ENCODE measurements around the gene LRCH4. TPM values are rescaled to one million over a fixed set of nuclear protein-coding genes. Genes with fewer than 3 reads are reported as not detected.

LRCH4 gene
- total RNA-seq, 1 donor from 2014 or later = 3.9 TPM

DNA sequence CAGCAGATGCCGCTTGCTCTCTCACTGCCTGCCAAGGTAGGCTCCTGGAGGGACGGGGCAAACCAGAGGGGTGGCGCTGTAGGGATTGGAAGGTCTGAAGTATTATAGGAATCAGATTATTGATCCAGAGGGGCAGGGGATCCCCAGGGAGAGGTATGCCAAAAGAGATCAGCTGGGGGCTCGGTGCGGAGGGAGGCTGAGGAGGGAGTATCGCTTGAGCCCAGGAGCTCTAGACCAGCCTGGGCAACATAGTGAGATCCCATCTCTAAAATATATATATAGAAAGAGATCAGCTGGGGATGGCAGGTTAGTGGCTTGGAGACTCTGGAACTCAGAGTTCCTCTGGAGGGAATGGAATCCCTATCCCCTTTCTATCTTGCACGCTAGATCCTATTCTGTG is 9.3 kb upstream of the LRCH4 start:
- Histone ChIP-seq H3K4me3 (ENCODE audit: low read depth, low read length) (no peak overlapping the region), H3K36me3 (ENCODE audit: control insufficient read depth, insufficient read depth, low read length) (no peaks in the 10 kb centered on the region), H3K27me3 (ENCODE audit: control insufficient read depth, insufficient read depth, low read length) (peaks cover under 1% of the 10 kb centered on the region)
- TF ChIP-seq CTCF (IDR thresholded peaks at IDR 0.05; ENCODE audit: insufficient read depth, low read length, severe bottlenecking) = no peak
- DNase-seq (ENCODE audit: low read depth) (no peak), FAIRE-seq (no peak)

DNA sequence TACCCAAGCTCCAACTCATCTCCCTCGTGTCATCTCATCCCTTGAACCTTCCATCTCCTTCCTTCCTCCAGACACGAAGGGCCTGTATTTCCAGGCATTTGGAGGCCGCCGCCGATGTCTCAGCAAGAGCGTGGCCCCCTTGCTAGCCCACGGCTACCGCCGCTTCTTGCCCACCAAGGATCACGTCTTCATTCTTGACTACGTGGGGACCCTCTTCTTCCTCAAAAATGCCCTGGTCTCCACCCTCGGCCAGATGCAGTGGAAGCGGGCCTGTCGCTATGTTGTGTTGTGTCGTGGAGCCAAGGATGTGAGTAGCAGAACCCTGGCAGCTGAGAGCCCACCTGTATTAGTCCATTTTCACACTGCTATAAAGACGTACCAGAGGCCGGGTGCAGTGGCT is 5.7 kb upstream of the LRCH4 start:
- Histone ChIP-seq H3K27me3 (ENCODE audit: control insufficient read depth, insufficient read depth, low read length) (peaks cover 2% of the 10 kb centered on the region), H3K4me3 (ENCODE audit: low read depth, low read length) (no peak overlapping the region), H3K36me3 (ENCODE audit: control insufficient read depth, insufficient read depth, low read length) (no peaks in the 10 kb centered on the region)
- FAIRE-seq (no peak), DNase-seq (ENCODE audit: low read depth) (no peak)
- no peak for TF ChIP-seq CTCF (IDR thresholded peaks at IDR 0.05; ENCODE audit: insufficient read depth, low read length, severe bottlenecking)

DNA sequence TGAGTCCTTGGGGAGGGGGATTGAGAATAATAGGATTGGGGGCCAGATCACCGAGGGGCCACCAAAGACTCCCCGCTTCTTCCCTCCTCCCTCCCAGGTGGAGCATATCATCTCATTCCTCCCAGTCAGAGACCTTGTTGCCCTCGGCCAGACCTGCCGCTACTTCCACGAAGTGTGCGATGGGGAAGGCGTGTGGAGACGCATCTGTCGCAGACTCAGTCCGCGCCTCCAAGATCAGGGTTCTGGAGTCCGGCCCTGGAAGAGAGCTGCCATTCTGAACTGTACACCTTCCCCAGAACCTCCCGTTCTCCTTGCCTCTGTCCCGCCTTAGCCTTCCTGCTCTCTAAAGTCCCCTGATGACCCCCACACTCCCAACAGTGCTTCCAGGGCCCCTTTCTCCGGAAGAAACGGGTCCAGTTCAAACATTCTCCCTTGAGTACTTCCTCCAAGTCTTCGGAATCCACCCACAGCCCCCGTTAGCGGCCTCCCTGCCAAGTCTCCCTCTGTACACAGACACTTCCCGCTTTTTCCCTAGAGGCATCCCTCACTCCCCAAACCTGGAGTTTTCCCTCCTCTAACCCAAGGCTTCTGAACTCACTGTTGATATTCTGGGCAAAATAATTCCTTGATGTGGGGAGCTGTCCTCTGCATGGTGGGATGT is 4.3 kb upstream of the LRCH4 start:
- TF ChIP-seq CTCF (IDR thresholded peaks at IDR 0.05; ENCODE audit: insufficient read depth, low read length, severe bottlenecking) = no peak
- FAIRE-seq (no peak), DNase-seq (ENCODE audit: low read depth) (no peak)

DNA sequence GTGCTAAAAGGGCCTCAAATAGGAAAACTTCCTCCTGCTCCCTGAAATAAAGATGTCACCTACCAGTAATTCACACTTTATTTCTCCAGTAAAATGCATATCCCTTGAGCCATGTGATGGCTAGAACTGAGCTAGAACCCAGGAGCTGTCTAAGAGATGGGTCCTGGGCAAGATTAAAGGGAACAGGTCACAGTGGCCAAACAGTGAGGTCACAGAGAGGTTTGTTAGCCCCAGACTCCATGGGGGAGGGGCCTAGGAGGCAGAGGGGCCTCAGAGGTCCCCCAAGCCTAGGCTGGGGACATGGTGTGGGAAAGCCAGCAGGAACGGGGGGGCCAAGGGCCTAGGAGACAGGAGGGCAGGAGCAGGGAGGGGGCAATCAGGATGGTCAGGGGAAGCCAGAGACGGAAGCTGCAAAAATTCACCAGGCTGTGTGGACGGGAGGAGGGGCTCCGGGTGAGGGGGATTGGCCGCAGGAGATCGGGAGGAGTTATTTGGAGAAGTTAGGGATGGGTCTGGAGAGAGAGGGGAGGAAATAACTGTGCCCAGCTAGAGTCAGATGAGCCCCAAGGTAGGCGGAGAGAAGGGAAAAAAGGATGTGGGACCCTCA is 3.5 kb upstream of the LRCH4 start:
- FAIRE-seq = no peak

More for the DNA sequence above, 4.3 kb upstream of the LRCH4 start:
- H3K4me3 ChIP-seq (ENCODE audit: low read depth, low read length) = no peak overlapping the region
- no peaks in the 10 kb centered on the region for H3K36me3 ChIP-seq (ENCODE audit: control insufficient read depth, insufficient read depth, low read length)
- peaks cover 2% of the 10 kb centered on the region for H3K27me3 ChIP-seq (ENCODE audit: control insufficient read depth, insufficient read depth, low read length)

DNA sequence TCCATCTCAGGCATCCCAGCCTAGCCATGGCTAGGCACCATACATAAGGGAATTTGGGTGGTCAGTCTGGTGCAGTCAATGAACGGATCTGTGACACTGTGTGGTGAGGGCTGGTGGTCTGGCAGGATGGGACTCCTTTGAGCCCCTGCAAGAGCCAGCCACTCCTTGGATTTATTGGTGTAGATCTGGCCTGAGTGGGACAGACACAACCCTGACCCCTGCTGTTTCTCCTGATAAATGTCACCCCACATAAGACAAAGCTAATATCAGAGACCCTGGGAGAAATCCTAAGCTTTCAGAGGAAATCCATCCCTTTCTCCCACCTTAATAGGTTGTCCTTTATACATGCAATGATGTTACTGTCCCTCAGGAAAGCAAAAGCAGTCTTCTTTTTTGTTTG is 2.5 kb upstream of the LRCH4 start:
- peak; percentile 46 for TF ChIP-seq CTCF (IDR thresholded peaks at IDR 0.05; ENCODE audit: insufficient read depth, low read length, severe bottlenecking)
- H3K36me3 ChIP-seq (ENCODE audit: control insufficient read depth, insufficient read depth, low read length) = no peaks in the 10 kb centered on the region
- FAIRE-seq (no peak), DNase-seq (ENCODE audit: low read depth) (peak; percentile 34)
- H3K4me3 ChIP-seq (ENCODE audit: low read depth, low read length) = no peak overlapping the region
- H3K27me3 ChIP-seq (ENCODE audit: control insufficient read depth, insufficient read depth, low read length) = peaks cover 2% of the 10 kb centered on the region

More for the DNA sequence above, 3.5 kb upstream of the LRCH4 start:
- no peak for DNase-seq (ENCODE audit: low read depth)
- Histone ChIP-seq H3K4me3 (ENCODE audit: low read depth, low read length) (no peak overlapping the region), H3K36me3 (ENCODE audit: control insufficient read depth, insufficient read depth, low read length) (no peaks in the 10 kb centered on the region), H3K27me3 (ENCODE audit: control insufficient read depth, insufficient read depth, low read length) (peaks cover 2% of the 10 kb centered on the region)
- TF ChIP-seq CTCF (IDR thresholded peaks at IDR 0.05; ENCODE audit: insufficient read depth, low read length, severe bottlenecking) = no peak

Measured in bronchial epithelial cell (primary cell).